WTC11 (cell line): ENCODE measurements around the gene FAM204A. TPM values are rescaled to one million over a fixed set of nuclear protein-coding genes. Genes with fewer than 3 reads are reported as not detected.

Experiments used
- ATAC-seq: fragments of 200-7000 bp; cut with Tn5 transposase; 2 replicates; pipeline ENCODE4 v1.10.0; 2021; ENCODE audit warnings: mild to moderate bottlenecking, moderate library complexity
- CTCF ChIA-PET: fragments of 300-600 bp; sonication (Branson Sonifier 250); formaldehyde crosslinking; loops from one replicate; lab custom pipeline; 2021; ENCODE audit warnings: antibody characterized with exemption; lab: Charles Lee
- POLR2A ChIA-PET: fragments of 350-600 bp; sonication (Branson Sonifier 250); formaldehyde crosslinking; loops from one replicate; lab custom pipeline; 2021; ENCODE audit warnings: antibody characterized with exemption; lab: Charles Lee
- DNase-seq: peaks from one replicate; pipeline ENCODE4 v3.0.0; 2021; ENCODE audit warnings: low spot score
- H3K27ac Mint-ChIP-seq: 2 replicates; pipeline ENCODE4 v1.8.0; 2021; ENCODE audit warnings: mixed read lengths
- H3K27me3 Mint-ChIP-seq: 2 replicates; pipeline ENCODE4 v1.8.0; 2021; ENCODE audit warnings: low read depth, mild to moderate bottlenecking, moderate library complexity, mixed read lengths
- H3K36me3 Mint-ChIP-seq: 2 replicates; pipeline ENCODE4 v1.8.0; 2021; ENCODE audit warnings: mixed read lengths
- H3K4me1 Mint-ChIP-seq: 2 replicates; pipeline ENCODE4 v1.8.0; 2022; ENCODE audit warnings: mixed read lengths
- H3K4me3 Mint-ChIP-seq: 2 replicates; pipeline ENCODE4 v1.8.0; 2021; ENCODE audit warnings: mild to moderate bottlenecking, moderate library complexity, mixed read lengths
- H3K9me3 Mint-ChIP-seq: 2 replicates; pipeline ENCODE4 v1.8.0; 2021; ENCODE audit warnings: mixed read lengths
- ATF1 ChIP-seq: sonication (generic); formaldehyde crosslinking; IDR thresholded peaks from 2 replicates; pipeline ENCODE4 v1.8.1; 2023; ENCODE audit warnings: mild to moderate bottlenecking, moderate library complexity, missing genetic modification reagents
- CBFB ChIP-seq: sonication (generic); formaldehyde crosslinking; IDR thresholded peaks from 2 replicates; pipeline ENCODE4 v1.8.1; 2022; ENCODE audit warnings: mild to moderate bottlenecking, low read depth, missing genetic modification reagents
- ELF4 ChIP-seq: sonication (generic); formaldehyde crosslinking; IDR thresholded peaks from 2 replicates; pipeline ENCODE4 v1.8.1; 2022; ENCODE audit warnings: low read depth, mild to moderate bottlenecking, moderate library complexity, missing genetic modification reagents
- EMX1 ChIP-seq: fragments of 250-450 bp; sonication (Bioruptor Pico); IDR thresholded peaks from 2 replicates; pipeline ENCODE4 v1.8.0; 2021; ENCODE audit warnings: mild to moderate bottlenecking
- GABPB1 ChIP-seq: sonication (generic); formaldehyde crosslinking; IDR thresholded peaks from 2 replicates; pipeline ENCODE4 v1.8.1; 2023; ENCODE audit warnings: mild to moderate bottlenecking, missing genetic modification reagents
- GRHL2 ChIP-seq: fragments of 250-450 bp; sonication (Bioruptor Pico); IDR thresholded peaks from 2 replicates; pipeline ENCODE4 v1.8.0; 2022; ENCODE audit warnings: mild to moderate bottlenecking, moderate library complexity; ENCODE audit not compliant: insufficient replicate concordance, severe bottlenecking
- MXD4 ChIP-seq: fragments of 250-450 bp; sonication (Bioruptor Pico); IDR thresholded peaks from 2 replicates; pipeline ENCODE4 v1.8.0; 2021; ENCODE audit warnings: mild to moderate bottlenecking, moderate library complexity, borderline replicate concordance
- RORB ChIP-seq: fragments of 250-450 bp; sonication (Bioruptor Pico); IDR thresholded peaks from 2 replicates; pipeline ENCODE4 v1.9.0; 2021; ENCODE audit warnings: mild to moderate bottlenecking
- SMAD4 ChIP-seq: sonication (generic); formaldehyde crosslinking; IDR thresholded peaks from 2 replicates; pipeline ENCODE4 v1.8.0; 2022; ENCODE audit warnings: mild to moderate bottlenecking, missing genetic modification reagents
- STAT6 ChIP-seq: sonication (generic); formaldehyde crosslinking; conservative IDR thresholded peaks from 2 replicates; pipeline ENCODE4 v1.8.1; 2023; ENCODE audit warnings: mild to moderate bottlenecking, low read depth, missing genetic modification reagents, moderate library complexity
- USF1 ChIP-seq: sonication (generic); formaldehyde crosslinking; IDR thresholded peaks from 2 replicates; pipeline ENCODE4 v1.8.0; 2022; ENCODE audit warnings: mild to moderate bottlenecking, missing genetic modification reagents
- ZMAT4 ChIP-seq: fragments of 250-450 bp; sonication (Bioruptor Pico); IDR thresholded peaks from 2 replicates; pipeline ENCODE4 v1.9.0; 2021; ENCODE audit warnings: mild to moderate bottlenecking
- ZNF219 ChIP-seq: sonication (generic); formaldehyde crosslinking; IDR thresholded peaks from 2 replicates; pipeline ENCODE4 v1.8.0; 2023; ENCODE audit warnings: missing genetic modification reagents, mild to moderate bottlenecking, borderline replicate concordance
- ZNF263 ChIP-seq: sonication (generic); formaldehyde crosslinking; IDR thresholded peaks from 2 replicates; pipeline ENCODE4 v1.8.1; 2022; ENCODE audit warnings: low read depth, mild to moderate bottlenecking, moderate library complexity, missing genetic modification reagents
- total RNA-seq: library from RNA; stranded (reverse); gene quantifications from 3 replicates; pipeline ENCODE4 v1.2.3, GENCODE V29; 2021
- TF ChIP-seq, protein P1 (sequence below): fragments of 250-450 bp; sonication (Bioruptor Pico); IDR thresholded peaks from 2 replicates; pipeline ENCODE4 v1.9.0; 2021; ENCODE audit warnings: moderate library complexity, mild to moderate bottlenecking, inconsistent platforms, borderline replicate concordance
- TF ChIP-seq, protein P2 (sequence below): sonication (generic); formaldehyde crosslinking; IDR thresholded peaks from 2 replicates; pipeline ENCODE4 v1.8.1; 2022; ENCODE audit warnings: missing genetic modification reagents, borderline replicate concordance
- TF ChIP-seq, protein P3 (sequence below): sonication (generic); formaldehyde crosslinking; IDR thresholded peaks from 2 replicates; pipeline ENCODE4 v1.8.1; 2023; ENCODE audit warnings: mild to moderate bottlenecking, missing genetic modification reagents, moderate library complexity
- TF ChIP-seq, protein P4 (sequence below): sonication (generic); formaldehyde crosslinking; IDR thresholded peaks from 2 replicates; pipeline ENCODE4 v1.8.1; 2023; ENCODE audit warnings: mild to moderate bottlenecking, missing genetic modification reagents
- TF ChIP-seq, protein P5 (sequence below): sonication (generic); formaldehyde crosslinking; IDR thresholded peaks from 2 replicates; pipeline ENCODE4 v1.8.0; 2022; ENCODE audit warnings: mild to moderate bottlenecking, missing genetic modification reagents

The FAM204A gene
- total RNA-seq, 1 experiment from 2014 or later: 33.3 TPM

DNA sequence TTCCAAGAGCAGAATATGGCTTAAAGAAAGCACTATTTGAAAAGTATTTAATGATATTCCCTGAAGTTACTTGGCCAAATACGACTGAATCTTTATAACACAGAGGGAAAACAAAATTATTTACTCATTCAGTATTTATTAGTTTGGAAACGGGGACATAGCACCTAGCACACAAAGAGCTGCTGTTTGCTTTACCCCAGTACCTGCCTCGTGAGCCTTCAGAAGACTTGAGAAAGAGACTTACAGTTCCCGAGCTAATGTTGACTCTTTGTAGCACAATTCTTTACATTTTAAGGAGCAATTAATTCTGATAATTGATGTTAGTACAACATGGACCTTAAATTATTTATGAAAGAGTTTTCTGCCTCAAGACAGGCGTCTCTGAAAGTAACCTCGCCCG, 88.7 kb downstream of the FAM204A start:
- ATAC-seq (no peak), DNase-seq (no peak)
- Mint-ChIP-seq H3K27me3 (peaks cover 85% of the 10 kb centered on the region), H3K4me3 (no peak overlapping the region), H3K27ac (no peak overlapping the region), H3K4me1 (peaks cover 13% of the 10 kb centered on the region), H3K9me3 (no peaks in the 10 kb centered on the region), H3K36me3 (no peaks in the 10 kb centered on the region)
- POLR2A ChIA-PET: no interaction called here
- CTCF ChIA-PET: no interaction called here
- TF ChIP-seq, protein P1, sequence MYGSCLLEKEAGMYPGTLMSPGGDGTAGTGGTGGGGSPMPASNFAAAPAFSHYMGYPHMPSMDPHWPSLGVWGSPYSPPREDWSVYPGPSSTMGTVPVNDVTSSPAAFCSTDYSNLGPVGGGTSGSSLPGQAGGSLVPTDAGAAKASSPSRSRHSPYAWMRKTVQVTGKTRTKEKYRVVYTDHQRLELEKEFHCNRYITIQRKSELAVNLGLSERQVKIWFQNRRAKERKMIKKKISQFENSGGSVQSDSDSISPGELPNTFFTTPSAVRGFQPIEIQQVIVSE (CRISPR knock-in tag): no peak
- TF ChIP-seq GABPB1 (CRISPR knock-in tag) (no peak), MXD4 (CRISPR knock-in tag) (no peak), CBFB (CRISPR knock-in tag) (no peak), ELF4 (CRISPR knock-in tag) (no peak), SMAD4 (CRISPR knock-in tag) (no peak), GRHL2 (CRISPR knock-in tag) (no peak), EMX1 (CRISPR knock-in tag) (no peak), ATF1 (CRISPR knock-in tag) (no peak), ZNF263 (CRISPR knock-in tag) (no peak), USF1 (no peak), STAT6 (CRISPR knock-in tag) (no peak), ZMAT4 (CRISPR knock-in tag) (no peak), RORB (CRISPR knock-in tag) (no peak), ZNF219 (no peak)
- TF ChIP-seq, protein P2, sequence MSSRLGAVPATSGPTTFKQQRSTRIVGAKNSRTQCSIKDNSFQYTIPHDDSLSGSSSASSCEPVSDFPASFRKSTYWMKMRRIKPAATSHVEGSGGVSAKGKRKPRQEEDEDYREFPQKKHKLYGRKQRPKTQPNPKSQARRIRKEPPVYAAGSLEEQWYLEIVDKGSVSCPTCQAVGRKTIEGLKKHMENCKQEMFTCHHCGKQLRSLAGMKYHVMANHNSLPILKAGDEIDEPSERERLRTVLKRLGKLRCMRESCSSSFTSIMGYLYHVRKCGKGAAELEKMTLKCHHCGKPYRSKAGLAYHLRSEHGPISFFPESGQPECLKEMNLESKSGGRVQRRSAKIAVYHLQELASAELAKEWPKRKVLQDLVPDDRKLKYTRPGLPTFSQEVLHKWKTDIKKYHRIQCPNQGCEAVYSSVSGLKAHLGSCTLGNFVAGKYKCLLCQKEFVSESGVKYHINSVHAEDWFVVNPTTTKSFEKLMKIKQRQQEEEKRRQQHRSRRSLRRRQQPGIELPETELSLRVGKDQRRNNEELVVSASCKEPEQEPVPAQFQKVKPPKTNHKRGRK: no peak
- TF ChIP-seq, protein P3, sequence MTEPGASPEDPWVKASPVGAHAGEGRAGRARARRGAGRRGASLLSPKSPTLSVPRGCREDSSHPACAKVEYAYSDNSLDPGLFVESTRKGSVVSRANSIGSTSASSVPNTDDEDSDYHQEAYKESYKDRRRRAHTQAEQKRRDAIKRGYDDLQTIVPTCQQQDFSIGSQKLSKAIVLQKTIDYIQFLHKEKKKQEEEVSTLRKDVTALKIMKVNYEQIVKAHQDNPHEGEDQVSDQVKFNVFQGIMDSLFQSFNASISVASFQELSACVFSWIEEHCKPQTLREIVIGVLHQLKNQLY (CRISPR knock-in tag): no peak
- TF ChIP-seq, protein P4, sequence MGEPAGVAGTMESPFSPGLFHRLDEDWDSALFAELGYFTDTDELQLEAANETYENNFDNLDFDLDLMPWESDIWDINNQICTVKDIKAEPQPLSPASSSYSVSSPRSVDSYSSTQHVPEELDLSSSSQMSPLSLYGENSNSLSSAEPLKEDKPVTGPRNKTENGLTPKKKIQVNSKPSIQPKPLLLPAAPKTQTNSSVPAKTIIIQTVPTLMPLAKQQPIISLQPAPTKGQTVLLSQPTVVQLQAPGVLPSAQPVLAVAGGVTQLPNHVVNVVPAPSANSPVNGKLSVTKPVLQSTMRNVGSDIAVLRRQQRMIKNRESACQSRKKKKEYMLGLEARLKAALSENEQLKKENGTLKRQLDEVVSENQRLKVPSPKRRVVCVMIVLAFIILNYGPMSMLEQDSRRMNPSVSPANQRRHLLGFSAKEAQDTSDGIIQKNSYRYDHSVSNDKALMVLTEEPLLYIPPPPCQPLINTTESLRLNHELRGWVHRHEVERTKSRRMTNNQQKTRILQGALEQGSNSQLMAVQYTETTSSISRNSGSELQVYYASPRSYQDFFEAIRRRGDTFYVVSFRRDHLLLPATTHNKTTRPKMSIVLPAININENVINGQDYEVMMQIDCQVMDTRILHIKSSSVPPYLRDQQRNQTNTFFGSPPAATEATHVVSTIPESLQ (CRISPR knock-in tag): no peak
- TF ChIP-seq, protein P5, sequence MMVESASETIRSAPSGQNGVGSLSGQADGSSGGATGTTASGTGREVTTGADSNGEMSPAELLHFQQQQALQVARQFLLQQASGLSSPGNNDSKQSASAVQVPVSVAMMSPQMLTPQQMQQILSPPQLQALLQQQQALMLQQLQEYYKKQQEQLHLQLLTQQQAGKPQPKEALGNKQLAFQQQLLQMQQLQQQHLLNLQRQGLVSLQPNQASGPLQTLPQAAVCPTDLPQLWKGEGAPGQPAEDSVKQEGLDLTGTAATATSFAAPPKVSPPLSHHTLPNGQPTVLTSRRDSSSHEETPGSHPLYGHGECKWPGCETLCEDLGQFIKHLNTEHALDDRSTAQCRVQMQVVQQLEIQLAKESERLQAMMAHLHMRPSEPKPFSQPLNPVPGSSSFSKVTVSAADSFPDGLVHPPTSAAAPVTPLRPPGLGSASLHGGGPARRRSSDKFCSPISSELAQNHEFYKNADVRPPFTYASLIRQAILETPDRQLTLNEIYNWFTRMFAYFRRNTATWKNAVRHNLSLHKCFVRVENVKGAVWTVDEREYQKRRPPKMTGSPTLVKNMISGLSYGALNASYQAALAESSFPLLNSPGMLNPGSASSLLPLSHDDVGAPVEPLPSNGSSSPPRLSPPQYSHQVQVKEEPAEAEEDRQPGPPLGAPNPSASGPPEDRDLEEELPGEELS (CRISPR knock-in tag): no peak
